GM18505 (cell line): ENCODE measurements around the gene TBCEL.

Experiments used
- ATAC-seq: cut with Tn5 transposase; IDR thresholded peaks from one replicate; pipeline ENCODE4 v1.9.1; 2021; ENCODE audit not compliant: unreplicated experiment
- POLR2A ChIP-seq: IDR thresholded peaks from 4 replicates; pipeline ENCODE4 v1.6.1; 2011; ENCODE audit warnings: borderline replicate concordance; ENCODE audit not compliant: insufficient read depth, insufficient read length; ENCODE audit errors: extremely low read depth

TBCEL gene

DNA sequence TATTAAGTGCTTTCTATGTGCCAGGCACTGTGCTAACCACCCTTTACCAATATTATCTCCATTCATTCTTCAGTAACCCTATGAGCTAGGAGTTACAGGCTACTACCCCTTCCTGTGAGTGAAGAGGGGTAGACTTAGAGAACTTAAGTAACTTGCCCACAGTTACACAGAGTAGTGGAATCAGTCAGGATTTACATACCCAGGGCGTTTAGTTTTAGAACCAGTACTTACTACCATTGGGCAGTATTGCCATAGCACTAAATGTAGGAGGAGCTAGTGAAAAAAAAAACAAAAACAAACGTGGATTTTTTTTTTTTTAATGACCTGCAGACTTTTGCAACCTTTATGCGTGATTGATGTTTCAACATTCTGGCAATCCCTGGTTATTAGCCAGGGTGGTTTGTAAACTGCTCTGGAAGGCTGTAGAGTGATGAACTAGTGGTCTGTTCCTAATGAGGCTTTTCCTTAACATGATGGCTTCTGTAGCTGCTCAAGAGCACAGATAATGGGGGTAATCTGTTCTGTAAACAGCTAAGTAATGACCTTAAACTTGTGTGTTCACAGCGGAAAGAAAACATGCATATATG lies 11.4 kb downstream of the TBCEL start:
- no peak for TF ChIP-seq POLR2A
- no peak for ATAC-seq

DNA sequence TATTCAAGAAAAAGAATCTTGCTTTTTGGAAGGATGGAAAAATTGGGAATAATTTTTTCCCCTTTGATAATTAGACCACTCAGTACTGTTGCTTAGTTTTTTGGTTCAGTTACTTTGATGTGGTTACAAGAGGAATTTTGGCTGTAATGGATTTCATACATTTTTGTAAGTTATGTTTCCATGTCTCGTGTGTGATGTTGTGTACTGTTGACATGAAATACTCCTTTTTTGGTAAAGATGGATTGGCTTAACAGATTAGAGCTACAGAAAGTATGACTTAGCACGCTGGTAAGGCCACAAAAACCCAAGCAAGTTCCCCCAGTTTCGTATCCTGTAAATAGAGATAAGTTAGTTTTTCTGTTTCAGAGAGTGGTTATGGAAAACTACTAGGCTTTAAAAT lies 11.9 kb downstream of the TBCEL start:
- no peak for TF ChIP-seq POLR2A
- no peak for ATAC-seq

DNA sequence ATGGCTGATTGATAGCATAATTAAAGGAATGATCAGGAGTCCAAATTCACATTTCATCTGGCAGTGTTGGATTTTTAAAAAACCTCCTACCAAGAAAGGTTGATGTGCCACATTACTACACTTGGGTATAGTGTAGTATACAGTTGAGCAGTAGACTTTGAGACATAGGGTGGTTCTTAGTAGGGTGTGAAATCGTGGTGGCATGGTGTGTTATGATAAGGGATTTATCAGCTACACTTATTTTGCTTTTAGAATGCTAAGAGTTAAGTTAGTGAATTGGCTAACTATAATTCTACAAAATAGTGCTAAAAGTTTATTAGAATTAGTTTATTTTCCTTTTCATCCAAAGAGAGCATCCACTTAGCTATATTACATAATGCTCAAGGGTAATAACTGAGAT lies 13.1 kb downstream of the TBCEL start:
- ATAC-seq: no peak
- TF ChIP-seq POLR2A: no peak

DNA sequence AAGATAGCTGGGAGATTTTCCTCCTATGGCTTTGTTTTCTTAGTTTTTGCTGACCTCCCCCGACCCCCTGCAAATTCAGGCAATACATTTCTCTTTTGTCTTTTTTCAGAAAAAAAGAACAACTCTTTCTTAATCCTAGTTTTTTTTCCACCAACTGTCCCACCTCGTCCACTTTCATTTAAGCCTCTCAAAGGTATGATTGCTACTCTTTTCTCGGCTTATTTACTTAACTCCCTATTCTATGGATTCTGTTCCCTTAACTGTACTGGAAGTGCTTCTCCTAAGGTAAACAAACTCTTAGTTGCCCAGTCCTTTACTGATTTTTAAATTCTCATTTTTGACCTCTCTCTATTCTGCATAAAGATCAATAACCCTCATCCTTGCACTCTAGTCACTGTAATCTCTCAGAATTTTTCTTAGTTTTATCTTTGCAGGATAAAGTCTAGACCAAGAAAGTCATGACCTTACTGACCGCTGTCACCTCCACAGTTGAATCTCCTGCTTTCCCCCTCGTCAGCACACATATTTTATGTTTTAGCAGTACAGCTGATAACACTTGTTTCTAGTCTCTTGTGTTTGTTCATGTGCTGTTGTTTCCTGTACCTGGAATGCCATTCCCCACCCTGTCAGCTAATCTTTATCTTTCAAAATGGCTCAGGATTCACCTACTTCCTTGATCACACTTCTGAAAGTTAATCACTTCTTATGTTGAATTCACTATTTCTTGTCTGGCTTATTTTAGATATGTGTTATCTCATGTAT lies 14.9 kb downstream of the TBCEL start:
- no peak for TF ChIP-seq POLR2A
- ATAC-seq: no peak

DNA sequence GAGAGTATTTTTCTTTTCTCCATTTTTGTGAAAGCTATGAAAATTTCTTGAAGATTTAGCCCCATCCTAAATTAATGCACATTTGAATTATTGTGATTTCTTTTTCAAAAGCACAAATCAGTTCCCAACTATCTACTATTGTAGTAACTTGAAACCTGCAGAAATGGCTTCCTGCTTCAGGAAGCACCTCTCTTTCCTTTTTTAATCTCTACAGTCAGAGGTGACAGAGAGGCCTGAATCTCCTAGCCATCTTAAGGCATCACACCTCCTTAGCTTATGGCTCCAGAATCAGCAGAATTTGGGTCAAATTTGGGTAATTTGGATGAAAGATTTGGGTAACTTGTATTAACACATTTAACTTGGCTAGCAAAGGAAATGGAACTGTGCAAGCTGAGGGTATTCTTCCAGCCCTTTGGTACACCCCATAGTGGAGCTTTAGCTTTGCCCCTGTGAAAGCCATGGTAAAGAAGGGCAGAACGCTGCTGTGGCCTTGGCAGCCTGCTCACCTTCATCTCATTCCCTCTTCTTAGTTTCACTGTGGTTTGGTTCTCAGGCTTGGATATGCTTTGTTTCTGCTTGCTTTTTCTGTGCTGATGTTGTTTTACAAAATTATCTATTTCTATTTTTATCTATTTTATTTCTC lies 16.2 kb downstream of the TBCEL start:
- no peak for ATAC-seq
- TF ChIP-seq POLR2A: no peak

DNA sequence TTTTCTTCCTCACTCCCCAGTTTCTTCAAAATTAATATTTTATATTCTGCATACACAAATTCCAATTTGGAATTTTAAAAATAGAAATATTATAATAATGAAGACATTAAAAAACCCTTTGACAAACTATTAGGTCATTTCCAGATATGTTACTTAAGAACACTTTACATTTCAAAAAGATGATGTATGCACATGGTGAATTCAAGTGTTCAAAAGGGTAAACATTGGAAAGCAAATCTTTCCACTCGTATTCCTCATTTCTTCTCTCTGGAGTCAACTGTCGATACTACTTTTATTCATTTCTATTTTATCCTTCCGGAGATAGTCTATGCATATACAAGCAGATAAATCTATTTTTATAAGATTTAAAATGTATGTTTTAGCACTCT lies 16.7 kb downstream of the TBCEL start:
- no peak for ATAC-seq
- no peak for TF ChIP-seq POLR2A

DNA sequence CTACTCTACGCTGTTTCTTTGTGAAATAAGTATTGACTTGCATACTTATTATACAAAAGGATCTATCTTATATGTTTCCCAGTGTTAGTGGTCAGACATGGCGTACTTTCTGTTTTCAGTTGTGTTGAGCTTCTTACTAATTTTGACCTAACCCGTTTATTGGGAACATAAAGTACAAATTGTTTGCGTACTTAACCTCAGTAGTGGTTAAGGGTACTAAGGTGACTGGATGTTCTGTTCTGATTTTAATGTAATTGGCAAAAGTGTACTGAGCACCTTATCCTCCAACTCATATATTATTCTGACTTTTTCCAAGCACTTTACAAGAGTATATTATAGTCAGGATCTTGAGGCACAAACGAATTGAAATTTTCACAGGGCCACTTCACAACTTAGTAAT lies 17.2 kb downstream of the TBCEL start:
- no peak for TF ChIP-seq POLR2A
- ATAC-seq: no peak

DNA sequence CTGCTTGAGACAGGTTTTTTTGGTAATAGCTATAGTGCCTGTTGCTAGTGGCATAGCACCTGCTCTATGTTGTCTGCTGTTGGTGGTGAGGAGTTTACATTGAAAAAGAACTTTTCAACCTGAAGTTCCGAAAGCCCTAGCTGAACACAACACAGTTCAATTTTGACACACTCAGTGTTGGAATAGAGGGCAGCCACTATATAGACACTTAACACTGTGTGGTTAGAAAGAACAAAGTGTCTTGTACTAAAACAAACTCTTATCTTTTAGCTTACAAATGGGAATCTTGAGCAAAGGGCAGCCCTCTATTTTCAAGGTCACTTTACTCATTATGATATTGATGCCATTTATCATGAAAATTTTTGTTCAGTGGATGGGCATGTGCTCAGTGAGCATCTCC lies 18.4 kb downstream of the TBCEL start:
- TF ChIP-seq POLR2A: no peak
- no peak for ATAC-seq

DNA sequence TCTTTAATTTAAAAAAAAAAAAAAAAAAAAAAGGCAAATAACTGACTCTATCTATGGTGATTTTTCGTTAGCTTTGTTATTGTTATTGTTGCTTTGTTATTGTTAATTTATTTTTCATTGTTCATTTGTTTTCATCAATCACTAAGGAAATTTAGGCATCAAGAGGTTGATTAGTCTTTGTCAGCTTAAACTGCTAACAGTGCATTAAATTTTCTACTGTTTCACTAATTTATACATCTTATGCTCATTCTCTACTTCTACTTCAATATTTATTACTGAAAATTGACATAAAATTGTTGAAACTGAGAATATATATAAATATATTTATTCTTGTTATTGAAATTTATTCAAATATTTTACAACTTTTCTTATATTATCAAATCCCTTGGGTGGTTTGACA lies 24.0 kb downstream of the TBCEL start:
- TF ChIP-seq POLR2A: no peak
- no peak for ATAC-seq

DNA sequence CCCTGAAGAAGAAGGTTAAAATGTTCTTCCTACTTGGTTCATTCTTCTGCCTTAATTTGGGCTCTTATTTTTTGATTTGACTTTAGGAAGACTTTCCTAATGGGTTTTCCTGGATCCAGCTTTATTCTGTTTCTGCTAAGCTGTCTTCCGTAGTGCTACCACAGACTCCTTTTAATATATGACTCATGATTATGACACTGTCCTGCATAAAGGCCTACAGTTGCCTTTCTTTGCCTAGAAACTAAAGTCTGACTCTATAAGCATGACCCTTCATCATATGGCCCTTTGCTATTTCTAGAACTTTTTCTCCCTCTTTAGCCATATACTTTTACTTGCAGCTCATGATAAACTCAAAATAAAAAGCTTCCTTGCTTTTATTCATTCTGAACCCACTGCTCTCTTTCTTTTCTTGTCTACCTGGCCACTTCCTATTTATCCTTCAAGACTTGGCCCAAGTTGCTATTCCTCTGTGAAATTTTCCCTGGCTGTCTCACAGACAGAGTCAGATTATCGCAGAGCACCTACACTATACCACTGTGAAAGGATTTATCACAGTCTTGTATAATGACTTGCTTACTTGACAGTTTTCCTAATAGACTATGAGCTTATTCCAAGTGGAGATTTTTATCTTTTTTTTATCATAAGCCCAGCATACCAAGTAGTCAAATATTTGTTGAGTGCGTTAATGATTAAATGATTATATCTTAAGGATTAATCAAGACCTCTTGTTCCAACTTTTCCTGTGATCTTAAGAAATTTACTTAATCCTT lies 24.7 kb downstream of the TBCEL start:
- no peak for ATAC-seq
- no peak for TF ChIP-seq POLR2A

DNA sequence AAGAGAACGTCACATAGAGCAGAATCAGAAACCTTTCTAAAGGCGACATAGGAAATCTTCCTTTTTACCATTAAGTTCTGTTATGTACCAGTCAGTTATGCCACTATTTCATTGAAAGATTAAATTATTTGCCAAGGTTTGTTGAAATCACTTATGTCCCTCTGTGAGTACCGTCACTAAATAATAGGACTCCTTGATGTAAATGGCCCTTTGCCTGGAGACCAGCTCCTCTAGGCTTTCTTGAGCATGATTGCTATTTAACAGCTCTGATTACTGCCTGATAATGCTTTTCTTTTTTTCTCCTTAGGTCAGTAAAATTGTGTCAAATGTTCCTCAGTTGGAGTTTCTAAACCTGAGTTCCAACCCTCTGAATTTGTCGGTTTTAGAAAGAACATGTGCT lies 29.3 kb downstream of the TBCEL start:
- no peak for TF ChIP-seq POLR2A
- ATAC-seq: no peak

DNA sequence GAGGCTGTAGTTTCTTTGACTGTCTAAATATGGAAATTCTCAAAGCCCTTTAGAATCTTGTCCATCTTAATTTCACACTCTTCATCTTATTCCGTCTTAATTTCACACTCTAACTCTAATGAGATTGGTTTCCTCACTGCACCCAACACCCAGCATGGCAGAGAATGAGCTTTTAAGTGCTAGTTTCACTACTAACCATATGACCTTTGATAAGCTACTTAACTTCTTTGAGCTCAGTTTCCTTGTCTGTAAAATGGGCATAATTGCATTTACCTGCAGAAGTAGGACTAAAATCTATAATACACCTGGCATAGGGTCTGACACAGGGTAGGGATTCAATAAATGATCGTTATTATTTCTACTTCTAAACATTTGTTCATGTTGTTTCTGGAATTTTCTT lies 30.4 kb downstream of the TBCEL start:
- no peak for ATAC-seq
- no peak for TF ChIP-seq POLR2A

DNA sequence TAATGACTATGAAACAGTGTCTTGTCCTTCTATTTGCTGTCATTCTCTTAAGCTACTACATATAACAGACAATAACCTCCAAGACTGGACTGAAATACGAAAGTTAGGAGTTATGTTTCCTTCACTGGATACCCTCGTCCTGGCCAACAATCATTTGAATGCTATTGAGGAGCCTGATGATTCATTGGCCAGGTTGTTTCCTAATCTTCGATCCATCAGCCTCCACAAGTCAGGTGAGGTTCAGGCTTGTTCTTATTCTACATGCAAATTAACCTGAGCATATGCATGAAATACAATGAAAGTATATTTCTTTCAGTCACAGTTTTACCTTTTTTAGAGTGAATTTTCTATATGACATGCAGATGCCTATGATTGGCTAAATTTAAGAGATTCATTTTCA lies 31.2 kb downstream of the TBCEL start:
- no peak for ATAC-seq
- TF ChIP-seq POLR2A: no peak

DNA sequence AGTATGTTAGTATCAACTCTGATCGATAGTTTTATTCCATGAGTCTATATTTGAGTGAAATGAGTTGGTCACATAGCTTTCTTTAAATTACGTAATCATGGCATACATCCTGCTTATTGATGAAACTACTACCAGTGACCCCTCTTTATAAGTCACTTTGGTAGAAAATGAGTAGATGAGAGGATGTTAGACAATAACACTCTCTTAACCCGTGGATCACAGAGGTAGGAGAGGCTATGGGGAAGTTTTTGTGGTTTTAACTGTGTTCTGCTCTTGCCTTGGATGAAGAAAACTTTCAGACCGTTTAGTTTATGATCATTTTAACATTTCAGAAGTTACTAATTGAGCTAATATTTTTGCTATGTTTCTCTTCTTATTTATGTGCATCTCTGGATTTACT lies 34.0 kb downstream of the TBCEL start:
- ATAC-seq: no peak
- TF ChIP-seq POLR2A: no peak

DNA sequence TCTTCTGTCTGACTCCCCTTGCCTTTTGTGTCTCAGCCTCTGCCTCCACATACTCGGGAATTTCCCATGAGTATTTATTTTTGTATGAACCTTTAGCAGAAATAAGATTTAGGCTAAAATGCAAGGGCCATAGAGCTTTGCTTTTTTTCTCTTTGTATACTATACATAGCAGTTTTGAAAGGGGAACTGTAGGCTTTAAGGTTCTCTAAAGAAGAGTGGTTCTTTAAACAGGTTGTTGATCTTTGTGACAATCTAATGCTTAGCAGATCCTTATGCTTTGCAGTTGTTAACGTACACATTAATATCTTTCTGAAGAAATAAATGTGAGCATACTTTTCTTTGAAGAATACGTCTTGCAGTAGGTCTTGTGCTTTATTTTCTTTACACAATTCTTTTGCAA lies 35.0 kb downstream of the TBCEL start:
- no peak for TF ChIP-seq POLR2A
- no peak for ATAC-seq

DNA sequence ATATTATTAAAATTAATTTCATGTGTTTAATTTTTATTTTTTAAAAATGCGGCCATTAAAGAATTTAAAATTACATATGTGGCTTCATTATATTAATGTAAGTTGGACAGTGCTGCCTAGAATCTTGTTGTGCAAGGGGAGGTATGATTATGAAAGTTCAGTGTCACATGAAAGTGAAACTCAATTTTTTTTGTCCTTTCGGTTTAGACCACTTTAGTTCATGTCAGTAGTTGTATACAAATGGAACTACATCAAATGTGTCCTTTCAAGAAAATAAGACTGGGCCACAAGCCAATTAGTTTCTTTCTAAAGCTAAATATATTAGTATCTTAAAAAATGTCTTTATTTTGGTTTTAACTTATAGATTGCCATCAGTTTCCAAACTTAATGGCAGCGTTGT lies 35.7 kb downstream of the TBCEL start:
- TF ChIP-seq POLR2A: no peak
- ATAC-seq: peak; percentile 92
